Stimulated activated naive CD8-positive, alpha-beta T cell treated with anti-CD3 and anti-CD28 coated beads, Interleukin-15, amount 100 ng/mL, for 72 hours (primary cell): ENCODE data around the gene AFF3.

Source experiments
- ATAC-seq: fragments of 150-1000 bp; cut with Tn5 transposase; 2 replicates; pipeline ENCODE4 v1.10.0; 2021; ENCODE audit warnings: mild to moderate bottlenecking, moderate library complexity
- DNase-seq, 2 donors: peaks; one replicate each; pipeline ENCODE4 v3.0.0; 2021 to 2022
- H3K27ac Mint-ChIP-seq, 2 donors: one replicate each; pipeline ENCODE4 v1.8.0; 2022; ENCODE audit warnings: mild to moderate bottlenecking in 2 of 2, mixed read lengths in 2 of 2, moderate library complexity in 2 of 2
- H3K27me3 Mint-ChIP-seq: one replicate; pipeline ENCODE4 v1.8.0; 2022; ENCODE audit warnings: mixed read lengths
- H3K4me1 Mint-ChIP-seq: one replicate; pipeline ENCODE4 v1.8.0; 2022; ENCODE audit warnings: mild to moderate bottlenecking, mixed read lengths
- H3K4me3 Mint-ChIP-seq, 2 donors: one replicate each; pipeline ENCODE4 v1.8.0; 2022; ENCODE audit warnings: mild to moderate bottlenecking in 2 of 2, mixed read lengths in 2 of 2, moderate library complexity in 1 of 2
- H3K9me3 Mint-ChIP-seq, 2 donors: one replicate each; pipeline ENCODE4 v1.8.0; 2022; ENCODE audit warnings: mixed read lengths in 2 of 2

AFF3 gene

DNA sequence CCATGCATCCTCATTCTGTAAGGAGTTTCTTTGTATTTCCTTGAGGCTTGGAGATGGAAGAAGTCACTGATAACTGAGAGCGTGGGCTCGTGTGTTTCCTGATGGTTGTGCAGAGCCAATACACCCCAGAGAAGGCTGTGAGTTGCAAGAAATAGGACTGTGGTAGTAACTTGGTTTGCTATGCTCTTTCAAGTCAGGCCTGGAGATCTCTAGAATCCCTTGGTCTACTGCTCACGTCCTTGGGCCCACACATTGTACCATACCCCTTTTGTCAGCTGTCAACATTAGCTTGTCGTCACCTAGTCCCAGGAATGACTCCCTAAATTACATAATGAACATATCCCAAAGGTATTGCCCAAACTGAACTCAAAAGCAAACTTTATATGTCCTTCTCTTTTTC lies 414.2 kb downstream of the AFF3 start:
- DNase-seq (no peak), ATAC-seq (no peak)
- no peak overlapping the region for H3K27ac Mint-ChIP-seq

DNA sequence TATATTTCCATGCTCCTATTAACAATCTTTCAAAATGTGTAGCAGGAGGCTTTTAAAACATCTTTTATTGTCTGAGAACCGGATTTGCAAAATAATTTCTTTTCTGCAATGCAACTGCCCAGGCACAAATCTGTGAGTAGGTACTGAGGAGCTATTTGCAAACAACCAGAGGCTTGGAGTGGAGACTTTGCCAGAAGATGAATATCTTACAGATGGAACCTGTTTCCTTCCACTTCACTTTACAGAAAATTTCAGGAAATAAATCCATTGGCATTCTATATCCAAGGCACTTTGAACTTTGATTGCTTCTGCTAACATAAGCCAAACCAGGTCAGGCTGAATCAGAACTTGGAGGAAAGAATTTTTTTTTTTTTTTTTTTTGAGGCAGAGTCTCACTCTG lies 415.2 kb downstream of the AFF3 start:
- ATAC-seq (no peak), DNase-seq (no peak)
- Mint-ChIP-seq H3K9me3 (peaks cover 8 to 9% of the 10 kb centered on the region in 2 donors), H3K27me3 (no peaks in the 10 kb centered on the region), H3K4me3 (no peak overlapping the region), H3K27ac (no peak overlapping the region), H3K4me1 (no peaks in the 10 kb centered on the region)

More for the DNA sequence above, 414.2 kb downstream of the AFF3 start:
- H3K4me1 Mint-ChIP-seq, result no peaks in the 10 kb centered on the region
- no peaks in the 10 kb centered on the region for H3K27me3 Mint-ChIP-seq
- no peak overlapping the region for H3K4me3 Mint-ChIP-seq
- H3K9me3 Mint-ChIP-seq, result peaks cover 0 to 6% of the 10 kb centered on the region in 2 donors

DNA sequence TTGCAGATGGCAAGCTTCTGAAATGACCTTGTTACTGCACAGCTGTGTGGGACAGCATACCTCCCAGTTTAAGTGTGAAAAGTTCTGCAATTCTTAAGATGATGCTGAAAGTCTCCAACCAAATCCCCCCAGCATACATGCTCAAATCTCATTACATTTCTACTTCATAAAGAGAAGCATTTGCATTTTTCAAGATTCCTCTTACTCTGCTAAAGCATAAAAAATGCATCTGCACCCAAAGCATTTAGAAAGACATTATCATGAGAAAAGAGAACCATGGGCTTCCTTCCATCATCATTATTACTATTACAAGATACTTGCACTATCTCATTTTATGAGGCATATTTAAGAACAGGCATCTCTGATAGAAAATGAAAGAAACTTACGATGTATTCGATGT lies 415.7 kb downstream of the AFF3 start:
- no peak overlapping the region for H3K27ac Mint-ChIP-seq
- ATAC-seq, result no peak

DNA sequence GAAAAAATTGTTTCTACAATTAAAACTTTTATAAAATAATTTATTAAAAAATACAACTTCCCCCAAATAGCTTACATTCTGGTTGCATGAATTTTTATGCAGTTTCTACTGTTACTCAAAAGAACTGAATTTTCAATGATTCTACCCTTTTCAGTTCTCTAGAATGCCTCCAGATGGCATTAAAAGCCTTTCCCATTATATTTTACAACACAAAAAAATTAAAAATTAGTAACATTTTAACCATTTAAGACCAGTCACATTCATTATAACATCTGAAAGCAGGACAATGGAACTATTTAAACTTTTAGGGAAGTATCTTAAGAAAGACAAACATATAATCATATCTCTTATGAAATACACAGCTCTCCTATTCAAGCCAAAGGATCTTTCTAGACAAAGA lies 416.6 kb downstream of the AFF3 start:
- Mint-ChIP-seq H3K4me1 (no peaks in the 10 kb centered on the region), H3K27ac (no peak overlapping the region), H3K27me3 (no peaks in the 10 kb centered on the region), H3K9me3 (peaks cover 14 to 18% of the 10 kb centered on the region in 2 donors), H3K4me3 (no peak overlapping the region)
- ATAC-seq, result no peak
- no peak for DNase-seq

More for the DNA sequence above, 415.7 kb downstream of the AFF3 start:
- Mint-ChIP-seq H3K9me3 (peaks cover 11 to 14% of the 10 kb centered on the region in 2 donors), H3K4me3 (no peak overlapping the region), H3K27me3 (no peaks in the 10 kb centered on the region), H3K4me1 (no peaks in the 10 kb centered on the region)
- no peak for DNase-seq

DNA sequence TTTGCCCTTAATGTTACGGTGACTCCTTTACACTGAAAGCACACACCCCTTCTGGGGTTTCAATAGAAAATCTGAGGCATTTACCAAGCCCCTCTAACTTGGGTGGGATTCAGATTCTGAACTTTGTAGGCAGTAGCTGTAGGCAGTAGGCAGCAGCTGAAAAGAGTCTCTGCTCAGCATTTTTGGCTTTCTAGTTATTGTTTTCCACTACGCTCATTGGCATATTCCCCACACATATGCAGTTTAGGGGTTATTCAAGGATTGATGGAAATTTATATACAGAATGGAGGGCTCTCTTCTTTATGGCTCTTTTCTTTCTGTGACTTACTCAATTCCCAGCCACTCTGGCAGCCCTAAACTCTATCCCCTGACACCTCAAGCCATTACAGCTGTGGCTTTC lies 419.9 kb downstream of the AFF3 start:
- Mint-ChIP-seq H3K4me3 (no peak overlapping the region), H3K4me1 (no peaks in the 10 kb centered on the region), H3K9me3 (peaks cover 14 to 18% of the 10 kb centered on the region in 2 donors), H3K27me3 (no peaks in the 10 kb centered on the region), H3K27ac (no peak overlapping the region)
- ATAC-seq (no peak), DNase-seq (no peak)

DNA sequence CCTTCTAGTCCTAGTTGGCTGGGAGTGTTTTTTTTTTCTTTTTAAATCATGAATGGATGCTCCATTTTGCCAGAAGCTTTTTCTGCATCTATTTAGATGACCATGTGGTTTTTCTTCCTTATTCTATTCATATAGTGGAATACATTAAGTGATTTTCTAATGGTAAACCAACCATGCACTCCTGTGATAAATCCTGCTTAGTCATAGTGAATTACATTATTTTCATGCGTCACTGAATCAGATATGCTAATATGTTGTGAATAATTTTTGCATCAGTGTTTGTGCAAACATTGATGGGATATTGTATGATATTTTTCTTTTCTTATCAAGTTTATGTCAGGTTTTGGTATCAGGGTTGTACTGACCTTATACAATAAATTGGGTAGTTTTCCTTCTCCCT lies 423.3 kb downstream of the AFF3 start:
- ATAC-seq, result no peak
- Mint-ChIP-seq H3K4me1 (no peaks in the 10 kb centered on the region), H3K9me3 (peaks cover 14 to 18% of the 10 kb centered on the region in 2 donors), H3K27ac (no peak overlapping the region), H3K4me3 (no peak overlapping the region), H3K27me3 (no peaks in the 10 kb centered on the region)
- no peak for DNase-seq

DNA sequence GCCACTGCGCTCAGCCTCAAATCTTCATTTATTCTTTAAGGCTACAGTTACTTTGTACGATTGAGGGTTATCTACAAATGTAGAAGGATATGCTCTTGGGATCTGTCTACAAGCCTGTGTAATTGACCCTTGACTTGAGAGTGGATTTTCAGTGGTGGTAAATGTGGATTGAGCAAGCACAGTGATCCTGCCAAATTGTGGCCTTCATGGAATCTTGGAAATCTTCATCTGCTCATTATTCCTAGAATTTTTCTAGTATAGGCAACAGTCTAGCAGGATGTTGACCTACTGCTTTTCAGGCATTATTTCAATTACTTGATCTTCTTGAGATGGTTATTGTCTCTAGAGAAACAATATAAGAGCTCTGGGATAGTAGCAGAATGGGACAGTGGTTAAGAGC lies 426.4 kb downstream of the AFF3 start:
- Mint-ChIP-seq H3K27ac (no peak overlapping the region), H3K27me3 (no peaks in the 10 kb centered on the region), H3K4me1 (no peaks in the 10 kb centered on the region), H3K9me3 (no peaks in the 10 kb centered on the region), H3K4me3 (no peak overlapping the region)
- DNase-seq (no peak), ATAC-seq (no peak)

DNA sequence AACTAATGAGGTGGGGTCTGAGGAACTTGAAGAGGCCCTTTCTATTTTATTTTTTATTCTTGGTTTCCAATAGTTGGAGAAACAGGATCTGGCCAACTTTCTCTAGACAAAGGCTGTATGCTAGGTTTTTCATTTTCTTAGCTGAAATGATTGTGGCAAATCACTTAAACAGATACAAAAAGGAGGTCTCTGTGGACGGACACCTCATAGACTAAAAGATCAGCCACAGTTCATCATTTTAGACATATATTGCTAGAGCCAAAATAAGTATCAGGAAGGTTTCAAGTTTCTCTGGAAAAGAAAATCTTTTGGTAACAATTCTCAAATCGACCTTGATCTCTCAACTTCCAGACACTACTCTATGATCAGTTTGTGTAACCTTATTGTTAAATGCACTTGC lies 428.0 kb downstream of the AFF3 start:
- Mint-ChIP-seq H3K27me3 (no peaks in the 10 kb centered on the region), H3K4me1 (no peaks in the 10 kb centered on the region), H3K9me3 (no peaks in the 10 kb centered on the region), H3K4me3 (no peak overlapping the region), H3K27ac (no peak overlapping the region)
- no peak for ATAC-seq
- no peak for DNase-seq

DNA sequence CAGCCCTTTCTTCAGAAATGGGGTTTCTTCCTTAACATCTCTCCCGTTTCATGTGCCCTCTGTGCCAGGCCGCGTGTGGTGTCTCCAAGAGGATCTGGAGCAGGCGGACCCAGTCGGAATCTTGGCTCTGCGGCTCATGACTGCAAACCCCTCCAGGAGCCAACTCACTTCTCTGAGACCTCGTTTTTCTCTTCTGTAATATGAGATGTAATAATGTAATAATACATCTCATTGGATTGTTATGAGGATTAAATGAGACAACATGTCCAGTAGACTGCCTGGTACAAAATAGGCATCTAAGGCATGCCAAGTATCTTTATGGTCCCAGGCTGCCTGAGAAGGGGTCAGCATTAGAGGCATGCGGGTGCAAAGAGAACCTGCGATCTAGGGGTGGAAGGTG lies 431.2 kb downstream of the AFF3 start:
- Mint-ChIP-seq H3K9me3 (no peaks in the 10 kb centered on the region), H3K27ac (no peak overlapping the region), H3K4me3 (no peak overlapping the region), H3K27me3 (peaks cover 9% of the 10 kb centered on the region), H3K4me1 (no peaks in the 10 kb centered on the region)
- DNase-seq (no peak), ATAC-seq (no peak)

DNA sequence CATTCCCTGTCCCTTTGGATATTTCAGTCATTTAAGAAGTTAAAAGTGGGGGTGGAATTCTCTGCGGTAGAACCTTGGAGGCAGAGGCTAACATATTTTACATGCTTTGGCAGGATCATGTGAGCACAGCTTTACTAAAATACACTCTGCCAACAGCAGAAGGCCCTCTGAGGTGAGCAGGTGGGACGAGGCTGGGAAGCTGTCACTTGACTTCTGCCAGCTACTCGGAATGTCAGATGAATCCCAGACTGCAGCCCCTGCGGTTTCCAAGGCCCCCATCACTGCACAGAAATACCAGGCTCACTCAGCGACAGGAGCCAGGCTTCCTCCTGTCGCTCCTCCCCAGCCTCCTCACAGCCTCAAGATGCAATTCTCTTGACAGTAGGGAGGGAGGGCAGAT lies 431.7 kb downstream of the AFF3 start:
- DNase-seq (no peak), ATAC-seq (no peak)
- Mint-ChIP-seq H3K4me1 (no peaks in the 10 kb centered on the region), H3K27ac (no peak overlapping the region), H3K4me3 (no peak overlapping the region), H3K27me3 (peaks cover 9% of the 10 kb centered on the region), H3K9me3 (no peaks in the 10 kb centered on the region)

DNA sequence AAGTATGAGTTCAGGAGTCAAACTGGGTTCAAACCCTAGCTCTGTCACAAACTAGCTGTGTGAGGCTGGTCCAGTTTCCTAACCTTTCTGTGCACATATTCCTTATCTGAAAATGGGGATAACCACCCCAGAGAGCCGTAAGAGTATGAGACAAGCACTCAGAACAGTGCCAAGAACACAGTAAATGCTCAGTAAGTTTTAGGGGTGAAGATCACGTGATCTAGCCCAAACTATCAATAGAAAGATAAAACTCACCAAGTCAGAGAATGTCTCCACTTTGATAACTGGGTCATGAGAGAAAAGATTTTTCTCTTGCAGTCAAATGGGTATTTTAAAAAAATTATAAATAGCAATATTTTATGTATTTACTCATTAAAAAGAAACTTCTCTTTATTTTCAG lies 433.2 kb downstream of the AFF3 start:
- no peak for ATAC-seq
- Mint-ChIP-seq H3K27ac (no peak overlapping the region), H3K4me1 (no peaks in the 10 kb centered on the region), H3K9me3 (no peaks in the 10 kb centered on the region), H3K27me3 (peaks cover 17% of the 10 kb centered on the region), H3K4me3 (no peak overlapping the region)
- DNase-seq, result no peak

DNA sequence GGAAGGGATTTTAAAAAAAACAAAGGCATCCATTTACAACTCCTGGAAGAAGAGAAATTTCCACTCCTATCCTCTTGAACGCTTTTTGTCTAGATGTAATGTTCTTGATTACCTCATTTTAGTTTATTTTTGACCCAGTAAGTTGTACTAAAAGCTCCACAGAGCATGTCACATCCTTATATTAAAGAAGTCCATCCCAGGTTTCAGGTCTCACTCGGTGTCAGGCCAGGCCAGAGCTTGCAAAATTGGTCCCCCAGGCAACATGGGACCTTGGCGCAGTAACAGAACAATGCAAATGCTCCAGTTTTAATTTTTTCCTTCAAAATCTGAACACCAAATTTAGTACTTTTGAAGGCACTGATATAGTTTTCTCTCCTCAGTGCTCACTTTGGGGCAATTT lies 434.2 kb downstream of the AFF3 start:
- DNase-seq (no peak), ATAC-seq (no peak)
- Mint-ChIP-seq H3K9me3 (no peaks in the 10 kb centered on the region), H3K4me3 (no peak overlapping the region), H3K27ac (no peak overlapping the region), H3K27me3 (peaks cover 27% of the 10 kb centered on the region), H3K4me1 (no peaks in the 10 kb centered on the region)

DNA sequence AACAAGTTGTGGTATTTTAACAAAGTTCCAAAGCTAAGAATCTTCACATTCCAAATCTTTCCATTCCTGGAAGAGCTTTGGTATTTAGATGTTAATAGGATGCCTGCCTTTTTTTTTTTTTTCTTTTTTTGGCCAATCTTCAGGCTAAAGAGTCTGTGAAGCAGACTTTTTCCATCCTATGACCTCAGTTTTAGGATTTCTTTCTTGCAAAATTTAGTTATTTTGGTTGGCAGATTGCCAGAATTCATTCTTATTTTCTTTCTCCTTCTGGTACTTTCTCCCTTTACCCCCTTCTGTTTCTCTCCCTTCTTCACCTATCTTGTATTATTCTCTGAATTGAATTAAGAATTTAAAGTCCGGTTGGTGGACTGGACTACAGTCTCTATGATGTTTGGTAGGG lies 434.8 kb downstream of the AFF3 start:
- Mint-ChIP-seq H3K27me3 (peaks cover 29% of the 10 kb centered on the region), H3K4me1 (no peaks in the 10 kb centered on the region), H3K9me3 (no peaks in the 10 kb centered on the region), H3K27ac (no peak overlapping the region), H3K4me3 (no peak overlapping the region)
- DNase-seq (no peak), ATAC-seq (no peak)

DNA sequence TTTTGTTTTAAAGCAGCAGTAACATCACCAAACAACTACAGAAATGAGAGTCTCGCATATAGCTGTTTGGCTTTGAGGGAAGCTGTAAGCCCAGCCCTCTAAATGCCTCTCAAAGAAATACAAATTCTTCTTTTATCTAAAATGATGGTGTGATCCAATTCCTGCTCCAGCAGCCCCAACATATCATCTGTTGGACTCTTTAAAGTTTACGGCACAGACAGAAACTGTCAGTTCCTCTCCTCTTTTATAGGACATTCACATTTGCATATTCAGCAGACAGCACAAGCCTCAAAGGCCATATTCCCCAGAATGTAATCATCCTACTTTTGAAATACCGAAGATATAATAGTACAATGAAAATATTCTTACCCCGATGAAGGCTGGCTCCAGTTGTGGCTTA lies 435.7 kb downstream of the AFF3 start:
- H3K9me3 Mint-ChIP-seq, result no peaks in the 10 kb centered on the region
- H3K27me3 Mint-ChIP-seq, result peaks cover 29% of the 10 kb centered on the region
- DNase-seq, result no peak
- H3K4me3 Mint-ChIP-seq, result no peak overlapping the region
- H3K27ac Mint-ChIP-seq, result no peak overlapping the region
- no peaks in the 10 kb centered on the region for H3K4me1 Mint-ChIP-seq
- no peak for ATAC-seq

DNA sequence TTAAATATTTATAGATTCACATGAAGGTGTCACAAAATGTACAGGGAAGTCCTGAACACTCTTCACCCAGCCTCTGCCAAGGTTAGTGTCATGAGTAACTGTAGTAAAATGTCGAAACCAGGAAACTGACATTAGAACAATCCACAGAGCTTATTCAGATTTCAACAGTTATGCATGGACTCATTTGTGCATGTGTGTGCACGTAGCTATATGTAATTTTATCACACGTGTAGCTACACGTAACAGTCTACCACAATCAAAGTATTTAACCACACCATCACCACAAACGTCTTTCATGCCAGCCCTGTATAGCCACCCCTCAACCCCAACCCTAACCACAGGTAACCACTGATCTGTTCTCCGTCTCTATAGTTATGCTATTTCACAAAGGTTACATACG lies 440.9 kb downstream of the AFF3 start:
- Mint-ChIP-seq H3K4me3 (no peak overlapping the region), H3K4me1 (peaks cover 5% of the 10 kb centered on the region), H3K27ac (peak overlapping the region in 1 of 2 donors; percentile 43), H3K27me3 (peaks cover 30% of the 10 kb centered on the region), H3K9me3 (no peaks in the 10 kb centered on the region)
- DNase-seq, result no peak
- ATAC-seq, result no peak

DNA sequence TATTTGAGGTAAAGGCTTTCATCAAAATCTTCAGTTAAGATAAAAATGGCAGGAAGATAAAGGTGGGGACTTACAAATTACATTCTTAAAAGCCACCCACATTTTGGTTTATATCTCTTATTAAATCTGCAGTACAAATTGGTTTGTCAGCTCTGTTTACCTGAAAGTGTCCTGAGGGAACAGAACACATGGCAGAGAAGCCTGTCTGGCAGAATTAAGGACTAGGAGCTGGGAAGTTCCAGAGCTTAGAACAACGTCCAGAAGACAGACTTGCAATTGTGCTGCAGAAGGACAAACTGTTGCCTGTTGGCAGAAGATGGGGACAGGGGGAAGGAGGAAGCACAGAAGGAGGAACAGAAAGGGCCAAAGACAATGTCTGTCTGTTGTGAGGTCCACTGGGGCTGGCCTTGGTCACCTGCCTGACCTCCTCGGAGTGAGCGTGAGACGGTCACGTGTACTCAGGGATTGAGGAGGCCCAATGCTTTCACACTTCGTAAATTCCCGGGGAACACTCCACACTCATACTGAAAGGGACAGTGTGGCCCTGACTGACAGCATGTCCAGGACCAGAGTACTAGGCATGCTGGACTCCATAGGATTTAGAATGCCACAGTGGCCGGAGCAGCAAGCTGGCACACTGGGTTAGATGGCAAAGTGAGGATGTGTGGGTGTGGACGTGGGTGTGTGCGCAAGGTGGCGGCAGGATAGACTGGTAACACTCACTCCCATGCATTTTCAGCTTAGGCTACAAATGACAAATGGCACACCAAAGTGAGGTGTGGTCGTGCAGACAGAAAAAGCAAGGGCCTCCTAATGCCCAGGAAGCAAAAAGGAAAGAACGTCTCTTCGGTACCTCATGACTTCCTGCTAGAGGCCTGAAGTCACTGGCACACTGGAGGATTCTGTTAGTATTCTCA lies 441.6 kb downstream of the AFF3 start:
- ATAC-seq (no peak), DNase-seq (no peak)
- peaks cover 30% of the 10 kb centered on the region for H3K27me3 Mint-ChIP-seq
- no peaks in the 10 kb centered on the region for H3K9me3 Mint-ChIP-seq
- no peak overlapping the region for H3K4me3 Mint-ChIP-seq
- no peak overlapping the region for H3K27ac Mint-ChIP-seq
- H3K4me1 Mint-ChIP-seq, result peaks cover 5% of the 10 kb centered on the region

DNA sequence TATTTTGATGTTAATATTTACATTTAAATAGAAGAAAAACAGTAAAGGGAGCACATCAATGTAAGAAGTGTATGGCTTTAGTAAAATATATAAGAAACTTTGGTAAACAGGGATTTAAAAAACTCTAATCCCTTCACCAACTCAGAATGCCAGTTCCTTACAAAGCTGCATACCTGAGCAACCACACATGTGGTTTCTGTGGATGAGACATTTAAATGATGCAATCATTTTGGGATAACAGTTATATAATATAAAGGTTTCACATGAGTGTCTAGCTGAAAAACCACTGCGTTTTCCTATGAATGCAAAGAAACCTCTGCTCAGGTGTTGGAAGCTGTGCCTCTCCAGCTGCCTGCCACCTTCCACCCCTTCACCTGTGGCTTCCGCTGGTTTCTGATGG lies 443.5 kb downstream of the AFF3 start:
- Mint-ChIP-seq H3K27ac (no peak overlapping the region), H3K9me3 (no peaks in the 10 kb centered on the region), H3K4me1 (peaks cover 5% of the 10 kb centered on the region), H3K4me3 (no peak overlapping the region), H3K27me3 (peaks cover 19% of the 10 kb centered on the region)
- DNase-seq (no peak), ATAC-seq (no peak)
